DOHH2 (cell line): ENCODE results near the gene GTPBP4.

Source experiments
- H3F3A ChIP-seq: fragments of 200-600 bp; sonication (generic), shearing (Covaris generic); 2 replicates; pipeline ENCODE4 v1.6.0; 2016; ENCODE audit warnings: antibody characterized with exemption, mild to moderate bottlenecking; ENCODE audit not compliant: control insufficient read depth, insufficient read depth
- H3K27ac ChIP-seq: fragments of 200-600 bp; sonication (generic); 2 replicates; pipeline ENCODE4 v1.5.1; 2014; ENCODE audit warnings: low read depth, mild to moderate bottlenecking, low read length, moderate library complexity
- H3K27me3 ChIP-seq: fragments of 200-600 bp; sonication (generic); 2 replicates; pipeline ENCODE4 v1.6.1; 2014; ENCODE audit warnings: mild to moderate bottlenecking, low read length, mixed read lengths; ENCODE audit not compliant: control insufficient read depth
- H3K36me3 ChIP-seq: fragments of 200-600 bp; sonication (generic); 2 replicates; pipeline ENCODE4 v1.6.1; 2014; ENCODE audit warnings: mild to moderate bottlenecking, low read length, moderate library complexity, mixed read lengths; ENCODE audit not compliant: control insufficient read depth
- H3K4me1 ChIP-seq: fragments of 200-600 bp; sonication (generic); 2 replicates; pipeline ENCODE4 v1.6.1; 2014; ENCODE audit warnings: mild to moderate bottlenecking, low read length, mixed read lengths; ENCODE audit not compliant: control insufficient read depth
- H3K4me2 ChIP-seq: fragments of 200-600 bp; sonication (generic); 2 replicates; pipeline ENCODE4 v1.6.0; 2014; ENCODE audit warnings: mild to moderate bottlenecking, low read length, moderate library complexity
- H3K4me3 ChIP-seq: fragments of 200-600 bp; sonication (generic); 2 replicates; pipeline ENCODE4 v1.5.1; 2014; ENCODE audit warnings: mild to moderate bottlenecking, low read length, mixed read lengths
- H3K79me2 ChIP-seq: fragments of 200-600 bp; sonication (generic); 2 replicates; pipeline ENCODE4 v1.6.1; 2014; ENCODE audit warnings: mild to moderate bottlenecking, low read length, mixed read lengths; ENCODE audit not compliant: control insufficient read depth
- H3K9me2 ChIP-seq: fragments of 200-600 bp; sonication (generic); replicated peaks from 2 replicates; pipeline ENCODE4 v1.6.1; 2014; ENCODE audit warnings: mild to moderate bottlenecking, low read length, mixed read lengths; ENCODE audit not compliant: control insufficient read depth
- H3K9me3 ChIP-seq: fragments of 200-600 bp; sonication (generic); 2 replicates; pipeline ENCODE4 v1.6.1; 2014; ENCODE audit warnings: antibody characterized with exemption, low read length, mixed read lengths; ENCODE audit not compliant: control insufficient read depth, insufficient read depth
- H4K20me1 ChIP-seq: fragments of 200-600 bp; sonication (generic); 2 replicates; pipeline ENCODE4 v1.6.0; 2014; ENCODE audit warnings: low read depth, mild to moderate bottlenecking, antibody characterized with exemption, low read length, moderate library complexity; ENCODE audit not compliant: control insufficient read depth, insufficient read depth
- CTCF ChIP-seq: fragments of 200-600 bp; sonication (generic); IDR thresholded peaks from one replicate; pipeline ENCODE4 v1.5.1; 2014; ENCODE audit warnings: antibody characterized with exemption, mild to moderate bottlenecking, low read depth, low read length; ENCODE audit not compliant: poor library complexity, severe bottlenecking
- EZH2phosphoT487 ChIP-seq: fragments of 200-600 bp; sonication (generic); IDR thresholded peaks from 2 replicates; pipeline ENCODE4 v1.6.1; 2017; ENCODE audit warnings: borderline replicate concordance, mild to moderate bottlenecking, antibody characterized with exemption, low read length, moderate library complexity, mixed read lengths

Gene GTPBP4

DNA sequence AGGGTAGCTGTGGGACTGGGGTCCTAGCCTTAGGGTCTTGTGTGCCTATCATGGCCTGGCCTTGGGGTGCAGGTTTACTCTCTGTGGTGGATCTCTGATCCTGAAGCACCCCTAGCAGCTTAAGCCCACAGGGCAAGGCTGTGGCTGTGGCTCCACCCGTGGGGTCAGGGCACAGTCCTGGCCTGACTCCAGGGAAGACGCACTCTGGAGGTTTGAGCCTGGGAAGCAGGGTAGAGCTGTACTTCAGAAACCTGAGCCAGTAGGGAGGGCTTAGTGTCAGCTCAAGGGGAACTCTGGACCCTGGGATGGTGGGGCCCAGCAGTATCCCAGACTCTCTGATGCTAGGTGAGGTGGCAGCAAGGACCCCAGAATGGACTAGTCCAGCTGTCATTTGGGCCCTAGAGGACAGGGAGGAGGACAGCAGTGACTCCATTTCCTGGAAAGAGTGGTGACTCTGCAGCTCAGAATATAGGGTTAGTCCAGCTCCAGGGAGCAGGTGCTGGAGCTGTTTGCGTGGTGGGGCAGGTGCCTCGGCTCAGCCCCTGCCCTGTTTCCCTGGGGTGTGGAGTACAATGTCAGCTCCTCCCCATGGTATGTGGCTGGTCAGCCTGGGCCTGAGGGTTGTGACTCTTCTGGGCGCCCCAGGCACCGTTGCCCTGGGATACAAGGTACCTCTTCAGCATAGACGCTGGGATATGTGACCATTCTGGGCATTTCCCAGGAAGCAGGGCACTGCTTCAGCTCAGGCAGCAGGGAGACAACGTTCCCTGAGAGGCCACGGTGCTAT lies 15.8 kb downstream of the GTPBP4 start:
- Histone ChIP-seq H3K27ac (no peak overlapping the region), H3K4me1 (no peaks in the 10 kb centered on the region), H3K9me3 (no peaks in the 10 kb centered on the region), H3K27me3 (no peaks in the 10 kb centered on the region), H3K79me2 (peaks cover 56% of the 10 kb centered on the region), H4K20me1 (peaks cover 10% of the 10 kb centered on the region; the same call in 1 of the 2 replicates), H3K4me2 (no peak overlapping the region), H3K9me2 (no peaks in the 10 kb centered on the region), H3K4me3 (no peak overlapping the region), H3F3A (no peaks in the 10 kb centered on the region), H3K36me3 (peaks cover 96% of the 10 kb centered on the region)
- TF ChIP-seq EZH2phosphoT487 (no peak), CTCF (no peak)

DNA sequence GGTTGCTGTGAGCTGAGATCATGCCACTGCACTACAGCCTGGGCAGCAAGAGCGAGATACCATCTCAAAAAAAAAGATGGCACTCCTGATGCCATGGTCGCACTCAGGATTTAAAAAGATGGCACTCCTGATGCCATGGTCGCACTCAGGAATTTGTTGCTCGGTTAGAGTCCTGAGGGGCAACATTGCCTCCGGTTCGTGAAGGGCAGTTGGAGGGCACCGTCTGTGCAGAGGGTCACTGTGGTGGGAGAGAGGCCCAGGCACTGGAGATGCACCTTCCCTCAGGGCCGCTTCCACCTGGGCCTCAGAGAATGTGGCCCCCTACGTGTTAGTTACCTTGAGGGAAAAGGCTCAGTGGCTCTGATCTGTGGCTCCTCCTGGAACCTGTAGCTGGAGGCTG lies 18.3 kb downstream of the GTPBP4 start:
- H3K27me3 ChIP-seq: no peaks in the 10 kb centered on the region
- H3K4me1 ChIP-seq: no peaks in the 10 kb centered on the region
- TF ChIP-seq EZH2phosphoT487 (no peak), CTCF (no peak)
- H3K4me2 ChIP-seq: no peak overlapping the region
- peaks cover 10% of the 10 kb centered on the region; the same call in 1 of the 2 replicates for H4K20me1 ChIP-seq
- no peak overlapping the region for H3K4me3 ChIP-seq
- no peaks in the 10 kb centered on the region for H3F3A ChIP-seq
- no peaks in the 10 kb centered on the region for H3K9me3 ChIP-seq
- peaks cover 38% of the 10 kb centered on the region for H3K79me2 ChIP-seq
- H3K27ac ChIP-seq: no peak overlapping the region
- peaks cover 97% of the 10 kb centered on the region for H3K36me3 ChIP-seq
- H3K9me2 ChIP-seq: no peaks in the 10 kb centered on the region

GRCh38 chr10:1007583-1007982 lies 19.3 kb downstream of the GTPBP4 start:
- Histone ChIP-seq H3K4me2 (no peak overlapping the region), H3K36me3 (peaks cover 97% of the 10 kb centered on the region), H3K27me3 (no peaks in the 10 kb centered on the region), H3K4me1 (no peaks in the 10 kb centered on the region), H3K4me3 (no peak overlapping the region), H3K9me2 (no peaks in the 10 kb centered on the region), H3K9me3 (no peaks in the 10 kb centered on the region), H4K20me1 (peaks cover 10% of the 10 kb centered on the region; the same call in 1 of the 2 replicates), H3K27ac (no peak overlapping the region), H3K79me2 (peaks cover 30% of the 10 kb centered on the region), H3F3A (no peaks in the 10 kb centered on the region)
- TF ChIP-seq EZH2phosphoT487 (no peak), CTCF (no peak)
